NB4 (cell line): ENCODE results near the gene SRGN.
A peak's percentile ranks its signal among the peaks of the same experiment; 100 is the strongest.

Experiments used
- DNase-seq: peaks from one replicate; pipeline ENCODE4 v3.0.0; 2010; ENCODE audit warnings: low read depth
- H3K4me3 ChIP-seq: one replicate; pipeline ENCODE4 v1.5.1; 2011; ENCODE audit warnings: mild to moderate bottlenecking, low read depth, low read length, moderate library complexity
- CTCF ChIP-seq: IDR thresholded peaks from one replicate; pipeline ENCODE4 v1.5.1; 2012; ENCODE audit warnings: low read depth, low read length
- MAX ChIP-seq: IDR thresholded peaks from 2 replicates; pipeline ENCODE4 v1.6.1; 2011; ENCODE audit warnings: low read depth, low read length
- MYC ChIP-seq: IDR thresholded peaks from 2 replicates; pipeline ENCODE4 v1.6.1; 2011; ENCODE audit warnings: low read depth, low read length
- POLR2A ChIP-seq: IDR thresholded peaks from 2 replicates; pipeline ENCODE4 v1.6.1; 2011; ENCODE audit warnings: mild to moderate bottlenecking; ENCODE audit not compliant: insufficient read length; ENCODE audit errors: extremely low read depth

Gene SRGN

GRCh38 chr10:69078311-69078710, 9.6 kb upstream of the SRGN start:
- DNase-seq = peak; percentile 31
- no peak overlapping the region for H3K4me3 ChIP-seq
- TF ChIP-seq CTCF (no peak), MAX (no peak), POLR2A (no peak), MYC (no peak)

- TF ChIP-seq POLR2A = no peak
- TF ChIP-seq CTCF = no peak
- TF ChIP-seq MAX = no peak
- TF ChIP-seq MYC = 0 out of 2 replicates have a peak, but pooled peaks have one; percentile 40
- peak; percentile 78 for DNase-seq
- H3K4me3 ChIP-seq = no peak overlapping the region
These were observed 7.7 kb upstream of the SRGN start for GRCh38 chr10:69080226-69080625.

- peak; percentile 90 for DNase-seq
- H3K4me3 ChIP-seq = peak overlapping the region; percentile 49
- TF ChIP-seq POLR2A (peak; percentile 70), MYC (peak; percentile 96), MAX (peak; percentile 96), CTCF (no peak)
These were observed 1.8 kb upstream of the SRGN start for GRCh38 chr10:69086001-69086509.

- DNase-seq = no peak
- TF ChIP-seq CTCF = no peak
- no peak for TF ChIP-seq POLR2A
- no peak for TF ChIP-seq MYC
- no peak for TF ChIP-seq MAX
- peak overlapping the region; percentile 93 for H3K4me3 ChIP-seq
These were observed 517 bp downstream of the SRGN start for GRCh38 chr10:69088471-69088769.

GRCh38 chr10:69088801-69089501, 1.0 kb downstream of the SRGN start:
- H3K4me3 ChIP-seq = peak overlapping the region; percentile 93

More at GRCh38 chr10:69088801-69089501, 1.0 kb downstream of the SRGN start:
- TF ChIP-seq POLR2A = peak; percentile 63
- TF ChIP-seq MAX = peak; percentile 85
- no peak for TF ChIP-seq CTCF
- TF ChIP-seq MYC = peak; percentile 93
- DNase-seq = peak; percentile 89
